GM18508 (cell line): ENCODE data around the gene MACROD1.
"Not testable (repeated sequence)": the region's sequence is repeated elsewhere in the genome, so short reads cannot be mapped to it uniquely, and the experiment has no call there.

Experiments
- ATAC-seq: cut with Tn5 transposase; IDR thresholded peaks from one replicate; pipeline ENCODE4 v1.9.1; 2021; ENCODE audit warnings: moderate number of reproducible peaks; ENCODE audit not compliant: insufficient read depth, unreplicated experiment

Gene MACROD1

GRCh38 chr11:64063777-64064176 lies 102.1 kb downstream of the MACROD1 start:
- ATAC-seq = no peak

GRCh38 chr11:64062185-64063039 lies 103.5 kb downstream of the MACROD1 start:
- ATAC-seq = no peak

- ATAC-seq = no peak
Measured at GRCh38 chr11:64060861-64061444, 105.0 kb downstream of the MACROD1 start.

GRCh38 chr11:64060263-64060860 lies 105.6 kb downstream of the MACROD1 start:
- ATAC-seq = no peak

- no peak for ATAC-seq
Measured at GRCh38 chr11:64059339-64060140, 106.4 kb downstream of the MACROD1 start.

GRCh38 chr11:64058494-64058893 lies 107.4 kb downstream of the MACROD1 start:
- ATAC-seq = no peak

- ATAC-seq = no peak
Measured at GRCh38 chr11:64057890-64058289, 108.0 kb downstream of the MACROD1 start.

- no peak for ATAC-seq
Measured at GRCh38 chr11:64056861-64057260, 109.1 kb downstream of the MACROD1 start.

GRCh38 chr11:64056213-64056785 lies 109.6 kb downstream of the MACROD1 start:
- no peak for ATAC-seq

GRCh38 chr11:64055077-64055476 lies 110.8 kb downstream of the MACROD1 start:
- ATAC-seq = no peak

GRCh38 chr11:64053699-64054098 lies 112.2 kb downstream of the MACROD1 start:
- no peak for ATAC-seq

- ATAC-seq = no peak
Measured at GRCh38 chr11:64052938-64053622, 112.8 kb downstream of the MACROD1 start.

- ATAC-seq = no peak
Measured at GRCh38 chr11:64052436-64052835, 113.5 kb downstream of the MACROD1 start.

GRCh38 chr11:64051297-64051696 lies 114.6 kb downstream of the MACROD1 start:
- ATAC-seq = no peak

GRCh38 chr11:64049509-64049908 lies 116.4 kb downstream of the MACROD1 start:
- ATAC-seq = no peak

GRCh38 chr11:64048042-64048854 lies 117.7 kb downstream of the MACROD1 start:
- no peak for ATAC-seq

- ATAC-seq = not testable (repeated sequence)
Measured at GRCh38 chr11:64047373-64047772, 118.5 kb downstream of the MACROD1 start.

GRCh38 chr11:64045700-64046099 lies 120.2 kb downstream of the MACROD1 start:
- ATAC-seq = no peak
